Subcutaneous abdominal adipose tissue (tissue), 5 donors: ENCODE results near the gene DPH1.

Source experiments
- H3K27ac ChIP-seq: one replicate; pipeline ENCODE4 v1.7.0; 2013; ENCODE audit warnings: low read depth, mild to moderate bottlenecking, inconsistent platforms, low read length, moderate library complexity
- H3K27me3 ChIP-seq, 5 donors: one replicate each; pipeline ENCODE4 v1.7.0; 2013; ENCODE audit warnings: low read length in 5 of 5, inconsistent platforms in 1 of 5; ENCODE audit not compliant: control insufficient read depth in 5 of 5, insufficient read depth in 4 of 5
- H3K36me3 ChIP-seq, 5 donors: one replicate each; pipeline ENCODE4 v1.7.0; 2013; ENCODE audit warnings: low read length in 5 of 5; ENCODE audit not compliant: control insufficient read depth in 5 of 5, insufficient read depth in 5 of 5
- H3K4me1 ChIP-seq, 5 donors: one replicate each; pipeline ENCODE4 v1.7.0; 2013; ENCODE audit warnings: low read length in 5 of 5, mild to moderate bottlenecking in 3 of 5, moderate library complexity in 1 of 5; ENCODE audit not compliant: control insufficient read depth in 5 of 5, insufficient read depth in 5 of 5
- H3K4me3 ChIP-seq, 5 donors: one replicate each; pipeline ENCODE4 v1.7.0; 2013; ENCODE audit warnings: low read length in 5 of 5, low read depth in 1 of 5
- H3K9ac ChIP-seq, 5 donors: one replicate each; pipeline ENCODE4 v1.7.0; 2013; ENCODE audit warnings: low read length in 5 of 5, mild to moderate bottlenecking in 4 of 5, moderate library complexity in 3 of 5
- H3K9me3 ChIP-seq, 5 donors: one replicate each; pipeline ENCODE4 v1.7.0; 2013; ENCODE audit warnings: low read length in 5 of 5; ENCODE audit not compliant: control insufficient read depth in 5 of 5
- donor health status: healthy.
- donor health status: healthy.
- donor health status: healthy.
- donor health status: healthy.
- donor health status: healthy.

DPH1 gene

GRCh38 chr17:2087597-2088211 is 57.8 kb downstream of the DPH1 start:
- peak overlapping the region; percentile 4 for H3K27ac ChIP-seq
- H3K36me3 ChIP-seq = peaks cover 0 to 4% (median under 1%) of the 10 kb centered on the region in 5 donors
- H3K27me3 ChIP-seq = no peaks in the 10 kb centered on the region
- H3K4me3 ChIP-seq = peak overlapping the region in 1 of 5 donors; percentile 9
- H3K9me3 ChIP-seq = no peaks in the 10 kb centered on the region
- peaks cover 41 to 86% (median 82%) of the 10 kb centered on the region in 5 donors for H3K4me1 ChIP-seq
- no peak overlapping the region for H3K9ac ChIP-seq

GRCh38 chr17:2089021-2089422 is 59.1 kb downstream of the DPH1 start:
- Histone ChIP-seq H3K36me3 (peaks cover 0 to 2% (median 0%) of the 10 kb centered on the region in 5 donors), H3K4me1 (peaks cover 34 to 74% (median 73%) of the 10 kb centered on the region in 5 donors), H3K9me3 (no peaks in the 10 kb centered on the region), H3K27ac (peak overlapping the region; percentile 33), H3K4me3 (peak overlapping the region; percentile 41 to 71 (median 61)), H3K27me3 (no peaks in the 10 kb centered on the region), H3K9ac (peak overlapping the region in 3 of 5 donors; percentile 55 to 72 (median 68))

GRCh38 chr17:2090210-2090641 is 60.3 kb downstream of the DPH1 start:
- H3K4me3 ChIP-seq = peak overlapping the region in 4 of 5 donors; percentile 13 to 67 (median 56)
- H3K9me3 ChIP-seq = no peaks in the 10 kb centered on the region
- H3K9ac ChIP-seq = peak overlapping the region in 1 of 5 donors; percentile 8
- peak overlapping the region; percentile 14 for H3K27ac ChIP-seq
- no peaks in the 10 kb centered on the region for H3K27me3 ChIP-seq
- peaks cover 24 to 68% (median 67%) of the 10 kb centered on the region in 5 donors for H3K4me1 ChIP-seq
- H3K36me3 ChIP-seq = peaks cover 0 to 8% (median 0%) of the 10 kb centered on the region in 5 donors

- Histone ChIP-seq H3K4me1 (peaks cover 18 to 65% (median 60%) of the 10 kb centered on the region in 5 donors), H3K27me3 (no peaks in the 10 kb centered on the region), H3K9me3 (no peaks in the 10 kb centered on the region), H3K9ac (no peak overlapping the region), H3K4me3 (no peak overlapping the region), H3K27ac (peak overlapping the region; percentile 14), H3K36me3 (peaks cover 0 to 8% (median 0%) of the 10 kb centered on the region in 5 donors)
Measured at GRCh38 chr17:2090804-2091534, 61.0 kb downstream of the DPH1 start.

GRCh38 chr17:2092253-2092652 is 62.3 kb downstream of the DPH1 start:
- peaks cover 12 to 52% (median 48%) of the 10 kb centered on the region in 5 donors for H3K4me1 ChIP-seq
- no peak overlapping the region for H3K27ac ChIP-seq

GRCh38 chr17:2093349-2093748 is 63.4 kb downstream of the DPH1 start:
- Histone ChIP-seq H3K4me1 (peaks cover 7 to 41% (median 37%) of the 10 kb centered on the region in 5 donors), H3K36me3 (peaks cover 0 to 11% (median 0%) of the 10 kb centered on the region in 5 donors), H3K9me3 (no peaks in the 10 kb centered on the region), H3K9ac (no peak overlapping the region), H3K4me3 (no peak overlapping the region), H3K27ac (no peak overlapping the region), H3K27me3 (no peaks in the 10 kb centered on the region)

More at GRCh38 chr17:2092253-2092652, 62.3 kb downstream of the DPH1 start:
- H3K9me3 ChIP-seq = no peaks in the 10 kb centered on the region
- H3K36me3 ChIP-seq = peaks cover 0 to 6% (median 0%) of the 10 kb centered on the region in 5 donors
- no peaks in the 10 kb centered on the region for H3K27me3 ChIP-seq
- H3K9ac ChIP-seq = no peak overlapping the region
- H3K4me3 ChIP-seq = no peak overlapping the region
